Measurements from ENCODE around the gene EREG. TPM values are rescaled to one million over a fixed set of nuclear protein-coding genes. Genes with fewer than 3 reads are reported as not detected.

The EREG gene
- total RNA-seq, 1 donor from 2014 or later = 0.30 TPM

- no peaks in the 10 kb centered on the region for H3K36me3 Mint-ChIP-seq (ENCODE audit: low read depth, unreplicated experiment)
- no peak overlapping the region for H3K27ac Mint-ChIP-seq (ENCODE audit: unreplicated experiment)
Measured at GRCh38 chr4:74374561-74375327, 9.8 kb downstream of the EREG start.

GRCh38 chr4:74375824-74376426 lies 11.0 kb downstream of the EREG start:
- H2AFZ ChIP-seq (ENCODE audit: low read depth, low read length) = no peak overlapping the region
- FAIRE-seq (no peak), DNase-seq (ENCODE audit: low read depth) (no peak)
- H3K9me3 Mint-ChIP-seq (ENCODE audit: unreplicated experiment) = no peaks in the 10 kb centered on the region
- no peaks in the 10 kb centered on the region for H3K79me2 ChIP-seq (ENCODE audit: insufficient read depth, low read length)
- no peaks in the 10 kb centered on the region for H3K36me3 Mint-ChIP-seq (ENCODE audit: low read depth, unreplicated experiment)
- no peak overlapping the region for H3K4me3 ChIP-seq (ENCODE audit: insufficient read depth, low read depth, low read length)
- peaks cover 10% of the 10 kb centered on the region for H3K4me1 ChIP-seq (ENCODE audit: insufficient read depth, low read length)
- no peak overlapping the region for H3K4me3 Mint-ChIP-seq (ENCODE audit: unreplicated experiment)
- H3K27ac ChIP-seq (ENCODE audit: low read depth, low read length) = no peak overlapping the region
- peaks cover 5% of the 10 kb centered on the region for H3K4me1 Mint-ChIP-seq (ENCODE audit: low read depth, unreplicated experiment)
- H4K20me1 ChIP-seq (ENCODE audit: insufficient read depth, low read length) = no peaks in the 10 kb centered on the region
- H3K27ac Mint-ChIP-seq (ENCODE audit: unreplicated experiment) = no peak overlapping the region
- peaks cover 2% of the 10 kb centered on the region for H3K27me3 Mint-ChIP-seq (ENCODE audit: low read depth, unreplicated experiment)
- H3K27me3 ChIP-seq (ENCODE audit: insufficient read depth, low read length) = no peaks in the 10 kb centered on the region
- no peak overlapping the region for H3K4me2 ChIP-seq (ENCODE audit: low read length)
- no peak for TF ChIP-seq EZH2 (IDR thresholded peaks at IDR 0.05; ENCODE audit: insufficient read depth, low read length)
- no peak for TF ChIP-seq CTCF (IDR thresholded peaks at IDR 0.05; ENCODE audit: insufficient read depth, low read depth, low read length)
- no peaks in the 10 kb centered on the region for H3K36me3 ChIP-seq (ENCODE audit: insufficient read depth, low read length)
- H3K9ac ChIP-seq (ENCODE audit: low read length) = no peak overlapping the region
- H3K9me3 ChIP-seq (ENCODE audit: insufficient read depth, low read depth, low read length) = no peaks in the 10 kb centered on the region

More at GRCh38 chr4:74374561-74375327, 9.8 kb downstream of the EREG start:
- Histone ChIP-seq H3K9me3 (ENCODE audit: insufficient read depth, low read depth, low read length) (no peaks in the 10 kb centered on the region), H3K9ac (ENCODE audit: low read length) (no peak overlapping the region), H4K20me1 (ENCODE audit: insufficient read depth, low read length) (no peaks in the 10 kb centered on the region), H3K27ac (ENCODE audit: low read depth, low read length) (peak overlapping the region; percentile 51), H2AFZ (ENCODE audit: low read depth, low read length) (no peak overlapping the region), H3K27me3 (ENCODE audit: insufficient read depth, low read length) (no peaks in the 10 kb centered on the region), H3K4me1 (ENCODE audit: insufficient read depth, low read length) (peaks cover 10% of the 10 kb centered on the region), H3K79me2 (ENCODE audit: insufficient read depth, low read length) (no peaks in the 10 kb centered on the region), H3K4me2 (ENCODE audit: low read length) (peak overlapping the region; percentile 72), H3K4me3 (ENCODE audit: insufficient read depth, low read depth, low read length) (no peak overlapping the region), H3K36me3 (ENCODE audit: insufficient read depth, low read length) (no peaks in the 10 kb centered on the region)
- FAIRE-seq = no peak
- TF ChIP-seq CTCF (IDR thresholded peaks at IDR 0.05; ENCODE audit: insufficient read depth, low read depth, low read length) (no peak), EZH2 (IDR thresholded peaks at IDR 0.05; ENCODE audit: insufficient read depth, low read length) (no peak)
- peaks cover under 1% of the 10 kb centered on the region for H3K27me3 Mint-ChIP-seq (ENCODE audit: low read depth, unreplicated experiment)
- peaks cover 5% of the 10 kb centered on the region for H3K4me1 Mint-ChIP-seq (ENCODE audit: low read depth, unreplicated experiment)
- no peaks in the 10 kb centered on the region for H3K9me3 Mint-ChIP-seq (ENCODE audit: unreplicated experiment)
- peak; percentile 78 for DNase-seq (ENCODE audit: low read depth)
- no peak overlapping the region for H3K4me3 Mint-ChIP-seq (ENCODE audit: unreplicated experiment)

Data from astrocyte (in vitro differentiated cells and primary cell).